Endothelial cell of umbilical vein (primary cell): ENCODE data around the gene EML1. TPM values are rescaled to one million over a fixed set of nuclear protein-coding genes. Genes with fewer than 3 reads are reported as not detected.

Experiments
- Bru-seq: library from RNA; stranded (reverse); fragments of 400-500 nt; gene quantifications from one replicate; lab custom pipeline; 2021; lab: Mats Ljungman, UMichigan
- BruChase-seq, 2 experiments: library from RNA; stranded (reverse); fragments of 400-500 nt; gene quantifications; one replicate each; lab custom pipeline; 2021; lab: Mats Ljungman, UMichigan
- BruUV-seq: library from RNA; stranded (reverse); fragments of 400-500 nt; replicated peaks from 2 replicates; lab custom pipeline; 2021; lab: Mats Ljungman, UMichigan
- CTCF ChIA-PET: fragments of 300-600, 350-600 bp; sonication (Branson Sonifier 250); formaldehyde crosslinking; loops from one replicate; lab custom pipeline; 2021; ENCODE audit warnings: antibody characterized with exemption, inconsistent platforms; lab: Charles Lee
- POLR2A ChIA-PET: fragments of 300-600, 350-600 bp; sonication (Branson Sonifier 250); formaldehyde crosslinking; loops from one replicate; lab custom pipeline; 2021; ENCODE audit warnings: antibody characterized with exemption, inconsistent platforms; lab: Charles Lee
- DNase-seq: peaks from one replicate; pipeline ENCODE4 v3.0.0-alpha.2; 2011; ENCODE audit warnings: low read depth, low spot score
- FAIRE-seq: peaks from 2 replicates; lab custom pipeline; 2011; peaks lifted over from hg19 to GRCh38; lab: Jason Lieb, UNC
- H2AFZ ChIP-seq: 2 replicates; pipeline ENCODE4 v1.6.0; 2012; ENCODE audit warnings: low read depth, low read length, control low read depth, inconsistent platforms
- H3K27ac ChIP-seq: 2 replicates; pipeline ENCODE4 v1.5.1; 2011; ENCODE audit warnings: low read depth, mild to moderate bottlenecking, control low read depth, low read length, moderate library complexity; ENCODE audit not compliant: insufficient read depth
- H3K27me3 ChIP-seq, 2 experiments: 2 replicates each; pipeline versions ENCODE4 v1.6.0 to v1.6.1; 2011; ENCODE audit warnings: low read length in 2 of 2, mixed read lengths in 1 of 2; ENCODE audit not compliant: control insufficient read depth in 2 of 2, insufficient read depth in 2 of 2
- H3K36me3 ChIP-seq, 2 experiments: 2 replicates in 1 of 2; 3 replicates in 1 of 2; pipeline ENCODE4 v1.5.1; 2011; ENCODE audit warnings: low read length in 2 of 2, mild to moderate bottlenecking in 1 of 2, moderate library complexity in 1 of 2; ENCODE audit not compliant: control insufficient read depth in 2 of 2, insufficient read depth in 2 of 2; ENCODE audit errors: extremely low read depth in 1 of 2
- H3K4me1 ChIP-seq: 3 replicates; pipeline ENCODE4 v1.5.1; 2011; ENCODE audit warnings: mild to moderate bottlenecking, low read length; ENCODE audit not compliant: control insufficient read depth, insufficient read depth; ENCODE audit errors: extremely low read depth
- H3K4me2 ChIP-seq: 2 replicates; pipeline ENCODE4 v1.6.1; 2011; ENCODE audit warnings: low read length, control low read depth, mixed read lengths; ENCODE audit not compliant: insufficient read depth
- H3K4me3 ChIP-seq, 3 experiments: fragments of 200-600 bp in 1 of 3; sonication (generic), shearing (Covaris generic) in 1 of 3; replicated peaks in 1 of 3; 2 replicates each; pipeline ENCODE4 v1.5.1; 2011 to 2016; ENCODE audit warnings: control low read depth in 3 of 3, low read length in 3 of 3, mild to moderate bottlenecking in 2 of 3, inconsistent platforms in 1 of 3, low read depth in 1 of 3, moderate library complexity in 1 of 3; ENCODE audit not compliant: insufficient read depth in 1 of 3
- H3K79me2 ChIP-seq: 2 replicates; pipeline ENCODE4 v1.6.0; 2012; ENCODE audit warnings: low read length, inconsistent platforms; ENCODE audit not compliant: control insufficient read depth, insufficient read depth
- H3K9ac ChIP-seq: replicated peaks from 2 replicates; pipeline ENCODE3; 2011; ENCODE audit warnings: low read length, control low read depth; ENCODE audit not compliant: insufficient read depth; ENCODE audit errors: extremely low read depth
- H3K9me1 ChIP-seq: replicated peaks from 3 replicates; pipeline ENCODE4 v1.6.0; 2011; ENCODE audit warnings: mild to moderate bottlenecking, low read length; ENCODE audit not compliant: control insufficient read depth, insufficient read depth; ENCODE audit errors: extremely low read depth
- H3K9me3 ChIP-seq: replicated peaks from 2 replicates; pipeline ENCODE4 v1.5.1; 2012; ENCODE audit warnings: low read length, inconsistent platforms; ENCODE audit not compliant: control insufficient read depth, insufficient read depth
- H4K20me1 ChIP-seq: replicated peaks from 2 replicates; pipeline ENCODE3; 2011; ENCODE audit warnings: mild to moderate bottlenecking, low read length; ENCODE audit not compliant: control insufficient read depth, insufficient read depth; ENCODE audit errors: extremely low read depth
- EZH2 ChIP-seq: IDR thresholded peaks from 2 replicates; pipeline ENCODE4 v1.6.1; 2012; ENCODE audit warnings: borderline replicate concordance, low read depth, mild to moderate bottlenecking, moderate library complexity, low read length, inconsistent platforms; ENCODE audit not compliant: severe bottlenecking
- FOS ChIP-seq: IDR thresholded peaks from 2 replicates; pipeline ENCODE4 v1.6.1; 2011; ENCODE audit warnings: mild to moderate bottlenecking, low read length, moderate library complexity, borderline replicate concordance; ENCODE audit not compliant: insufficient read depth
- GATA2 ChIP-seq: IDR thresholded peaks from 2 replicates; pipeline ENCODE4 v1.7.0; 2011; ENCODE audit warnings: low read depth, mild to moderate bottlenecking, moderate library complexity, mixed read lengths, low read length; ENCODE audit not compliant: insufficient read length, insufficient read depth
- JUN ChIP-seq: IDR thresholded peaks from 2 replicates; pipeline ENCODE4 v1.6.1; 2011; ENCODE audit warnings: borderline replicate concordance, low read depth; ENCODE audit not compliant: insufficient read length, insufficient read depth
- MYC ChIP-seq: IDR thresholded peaks from one replicate; pipeline ENCODE4 v1.6.1; 2011; ENCODE audit warnings: mild to moderate bottlenecking, low read depth, low read length
- POLR2A ChIP-seq: IDR thresholded peaks from 2 replicates; pipeline ENCODE4 v1.6.1; 2012; ENCODE audit warnings: low read depth, mild to moderate bottlenecking, control low read depth, low read length
- POLR2AphosphoS5 ChIP-seq: IDR thresholded peaks from 2 replicates; pipeline ENCODE4 v1.6.1; 2012; ENCODE audit warnings: low read depth, mild to moderate bottlenecking, control low read depth, low read length, moderate library complexity; ENCODE audit not compliant: insufficient read depth
- dilution Hi-C: fragments of 300-500 bp; cut with MboI; formaldehyde crosslinking; loops from one replicate; pipeline ENCODE4 v1.15.0; 2019; ENCODE audit warnings: low sequenced_read_pairs; ENCODE audit not compliant: extremely low pct_ligation_motif_present
- intact Hi-C: fragments of 100-400 bp; cut with micrococcal nuclease; formaldehyde crosslinking; loops from one replicate; pipeline ENCODE4 v1.10.0; 2022
- long read RNA-seq: library from polyadenylated mRNA; stranded (forward); transcript quantifications from one replicate; pipeline ENCODE4 v2.0.0, GENCODE V29; 2021
- polyA minus RNA-seq, 3 experiments: library from RNA; depleted of rRNA, polyadenylated mRNA; stranded (reverse); fragments of >200 nt; gene quantifications; 1 replicate in 1 of 3; 2 replicates in 2 of 3; pipeline ENCODE4 v1.2.3, GENCODE V29; 2011
- polyA plus RNA-seq, 4 experiments: library from polyadenylated mRNA; depleted of rRNA in 3 of 4; stranded (reverse) in 3 of 4; unstranded in 1 of 4; fragments of >200 nt; gene quantifications; 2 replicates each; pipeline versions ENCODE4 v1.2.1 to v1.2.3, GENCODE V29; 2011 to 2012; ENCODE audit warnings: missing spikeins in 1 of 4
- total RNA-seq: library from RNA; stranded (reverse); gene quantifications from 2 replicates; pipeline ENCODE4 v1.2.3, GENCODE V29; 2021
- TF ChIP-seq, protein P1 (sequence below), 2 donors: IDR thresholded peaks; 1 replicate in 1 of 2; 2 replicates in 1 of 2; pipeline ENCODE4 v1.5.1; 2011; ENCODE audit warnings: low read length in 2 of 2, mild to moderate bottlenecking in 2 of 2, moderate library complexity in 2 of 2, control low read depth in 1 of 2, inconsistent platforms in 1 of 2, low read depth in 1 of 2; ENCODE audit not compliant: insufficient read depth in 1 of 2; ENCODE audit errors: extremely low read depth in 1 of 2

The EML1 gene, protein sequence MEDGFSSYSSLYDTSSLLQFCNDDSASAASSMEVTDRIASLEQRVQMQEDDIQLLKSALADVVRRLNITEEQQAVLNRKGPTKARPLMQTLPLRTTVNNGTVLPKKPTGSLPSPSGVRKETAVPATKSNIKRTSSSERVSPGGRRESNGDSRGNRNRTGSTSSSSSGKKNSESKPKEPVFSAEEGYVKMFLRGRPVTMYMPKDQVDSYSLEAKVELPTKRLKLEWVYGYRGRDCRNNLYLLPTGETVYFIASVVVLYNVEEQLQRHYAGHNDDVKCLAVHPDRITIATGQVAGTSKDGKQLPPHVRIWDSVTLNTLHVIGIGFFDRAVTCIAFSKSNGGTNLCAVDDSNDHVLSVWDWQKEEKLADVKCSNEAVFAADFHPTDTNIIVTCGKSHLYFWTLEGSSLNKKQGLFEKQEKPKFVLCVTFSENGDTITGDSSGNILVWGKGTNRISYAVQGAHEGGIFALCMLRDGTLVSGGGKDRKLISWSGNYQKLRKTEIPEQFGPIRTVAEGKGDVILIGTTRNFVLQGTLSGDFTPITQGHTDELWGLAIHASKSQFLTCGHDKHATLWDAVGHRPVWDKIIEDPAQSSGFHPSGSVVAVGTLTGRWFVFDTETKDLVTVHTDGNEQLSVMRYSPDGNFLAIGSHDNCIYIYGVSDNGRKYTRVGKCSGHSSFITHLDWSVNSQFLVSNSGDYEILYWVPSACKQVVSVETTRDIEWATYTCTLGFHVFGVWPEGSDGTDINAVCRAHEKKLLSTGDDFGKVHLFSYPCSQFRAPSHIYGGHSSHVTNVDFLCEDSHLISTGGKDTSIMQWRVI
- total RNA-seq: 33.0 and 47.8 TPM in 2 replicates
- 20.7 and 22.9 TPM in 2 replicates for polyA plus RNA-seq
- 20.7 and 26.3 TPM in 2 replicates for polyA plus RNA-seq (2011; cell fraction: cytosol; rRNA removed)
- polyA plus RNA-seq (2011; cell fraction: nucleus; rRNA removed): 39.6 TPM in 2 replicates
- 27.4 and 29.7 TPM in 2 replicates for polyA plus RNA-seq (2012)
- polyA minus RNA-seq: 102 and 113 TPM in 2 replicates
- polyA minus RNA-seq (2011; cell fraction: cytosol; rRNA and poly(A)+ RNA removed): 14.7 TPM
- 64.9 and 76.5 TPM in 2 replicates for polyA minus RNA-seq (2011; cell fraction: nucleus; rRNA and poly(A)+ RNA removed)
- Bru-seq, nascent RNA: percentile 70 among the genes with signal in this experiment
- percentile 69 among the genes with signal in this experiment for BruChase-seq, experiment 1, labeled RNA remaining after a 6-hour chase
- percentile 67 among the genes with signal in this experiment for BruChase-seq, experiment 2, labeled RNA remaining after a 2-hour chase
- long read RNA-seq, full-length matches to known transcripts: 21 of 75 reads
- long read RNA-seq, partial matches to known transcripts: 9 of 75 reads
- long read RNA-seq, other reads (novel, unspliced or antisense): 45 of 75 reads

DNA sequence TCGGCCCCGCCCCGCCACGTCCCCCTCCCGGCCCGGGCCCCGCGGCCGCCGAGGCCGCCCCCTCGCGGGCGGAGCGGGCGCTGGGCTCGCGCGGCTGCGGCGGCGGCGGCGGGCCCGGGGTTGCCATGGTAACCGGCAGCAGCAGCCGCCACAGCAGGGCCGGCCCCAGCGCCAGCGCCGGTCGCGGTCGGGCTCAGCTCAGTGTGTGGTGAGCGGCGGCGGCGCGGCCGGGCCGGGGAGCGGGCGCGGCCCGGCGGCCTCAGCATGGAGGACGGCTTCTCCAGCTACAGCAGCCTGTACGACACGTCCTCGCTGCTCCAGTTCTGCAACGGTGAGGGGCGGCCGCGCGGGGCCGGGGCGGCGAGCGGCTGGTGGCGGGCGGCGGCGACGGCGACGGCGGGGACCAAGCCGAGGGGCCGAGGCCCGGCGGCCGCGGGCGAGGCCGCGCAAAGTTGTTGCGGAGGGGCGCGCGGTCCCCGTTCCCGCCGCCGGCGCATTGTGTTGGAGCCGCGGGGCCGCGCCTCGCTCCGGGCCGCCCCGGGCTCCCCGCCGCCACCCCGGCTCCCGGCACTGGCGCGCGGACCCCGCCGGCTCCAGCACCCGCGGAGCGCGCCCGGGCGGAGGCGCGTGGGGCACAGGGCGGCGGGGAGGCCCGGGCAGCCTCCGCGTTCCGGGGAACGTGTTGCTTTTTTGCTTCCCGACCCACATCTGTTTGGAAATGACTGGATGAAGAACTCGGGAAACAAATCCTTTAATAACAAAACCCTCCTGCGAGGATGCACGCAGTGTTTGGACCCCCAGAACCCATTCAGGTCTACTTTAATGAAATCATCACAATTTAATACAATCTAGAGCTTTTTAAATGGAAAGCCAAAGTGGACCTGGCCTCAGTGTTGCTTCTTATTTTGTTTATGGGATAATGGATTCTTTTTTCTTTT is at the start of gene EML1:
EML1 (plus strand) TSS at position 201 of the 938 bp plus-strand sequence; CDS start at position 265, 64 bp downstream.
- peak within 1 kb of the TSS; percentile 60 for H3K9ac ChIP-seq
- H3K27ac ChIP-seq: peak within 1 kb of the TSS; percentile 15
- no peaks in the 10 kb centered on the region for H3K9me1 ChIP-seq
- POLR2A ChIA-PET: no interaction called here
- peak; percentile 64 for DNase-seq
- H3K9me3 ChIP-seq: no peaks in the 10 kb centered on the region
- intact Hi-C loops: loop anchor here (1.0 to 5.0 kb wide), 4 partner anchors 37 to 109 kb away; partner anchors contain the start of gene CYP46A1
- peak within 1 kb of the TSS; percentile 95 for H3K4me2 ChIP-seq
- BruUV-seq: no TSS peak
- peak within 1 kb of the TSS; percentile 35 to 91 (median 65) for H3K4me3 ChIP-seq
- dilution Hi-C loops: no loop called here
- FAIRE-seq: peak; percentile 58
- no peaks in the 10 kb centered on the region for H3K36me3 ChIP-seq
- H3K79me2 ChIP-seq: peaks cover 21% of the 10 kb centered on the region
- no peak for TF ChIP-seq MYC
- TF ChIP-seq JUN: no peak
- TF ChIP-seq GATA2: no peak
- TF ChIP-seq POLR2A: peak; percentile 56
- no peak for TF ChIP-seq EZH2
- no peak for TF ChIP-seq FOS
- peak; percentile 59 for TF ChIP-seq POLR2AphosphoS5
- TF ChIP-seq, protein P1, sequence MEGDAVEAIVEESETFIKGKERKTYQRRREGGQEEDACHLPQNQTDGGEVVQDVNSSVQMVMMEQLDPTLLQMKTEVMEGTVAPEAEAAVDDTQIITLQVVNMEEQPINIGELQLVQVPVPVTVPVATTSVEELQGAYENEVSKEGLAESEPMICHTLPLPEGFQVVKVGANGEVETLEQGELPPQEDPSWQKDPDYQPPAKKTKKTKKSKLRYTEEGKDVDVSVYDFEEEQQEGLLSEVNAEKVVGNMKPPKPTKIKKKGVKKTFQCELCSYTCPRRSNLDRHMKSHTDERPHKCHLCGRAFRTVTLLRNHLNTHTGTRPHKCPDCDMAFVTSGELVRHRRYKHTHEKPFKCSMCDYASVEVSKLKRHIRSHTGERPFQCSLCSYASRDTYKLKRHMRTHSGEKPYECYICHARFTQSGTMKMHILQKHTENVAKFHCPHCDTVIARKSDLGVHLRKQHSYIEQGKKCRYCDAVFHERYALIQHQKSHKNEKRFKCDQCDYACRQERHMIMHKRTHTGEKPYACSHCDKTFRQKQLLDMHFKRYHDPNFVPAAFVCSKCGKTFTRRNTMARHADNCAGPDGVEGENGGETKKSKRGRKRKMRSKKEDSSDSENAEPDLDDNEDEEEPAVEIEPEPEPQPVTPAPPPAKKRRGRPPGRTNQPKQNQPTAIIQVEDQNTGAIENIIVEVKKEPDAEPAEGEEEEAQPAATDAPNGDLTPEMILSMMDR (IDR thresholded peaks at IDR 0.05; ENCODE audit: extremely low read depth in 1 of 2, insufficient read depth in 1 of 2, low read depth in 1 of 2, low read length in 2 of 2): no peak
- no peaks in the 10 kb centered on the region for H3K27me3 ChIP-seq
- peaks cover 20% of the 10 kb centered on the region for H3K4me1 ChIP-seq
- H4K20me1 ChIP-seq: no peaks in the 10 kb centered on the region
- peak within 1 kb of the TSS; percentile 80 for H2AFZ ChIP-seq
- CTCF ChIA-PET: interaction anchor here (0.5 to 4.0 kb wide), 15 partner anchors 9 to 400 kb away, joined by 3 to 35 read pairs (median 3); no protein-coding TSS in a partner anchor
